ENCODE results near the gene IGF2BP3. TPM values are rescaled to one million over a fixed set of nuclear protein-coding genes. Genes with fewer than 3 reads are reported as not detected.

Gene IGF2BP3
- total RNA-seq, 1 experiment from 2014 or later: 72.6 TPM

DNA sequence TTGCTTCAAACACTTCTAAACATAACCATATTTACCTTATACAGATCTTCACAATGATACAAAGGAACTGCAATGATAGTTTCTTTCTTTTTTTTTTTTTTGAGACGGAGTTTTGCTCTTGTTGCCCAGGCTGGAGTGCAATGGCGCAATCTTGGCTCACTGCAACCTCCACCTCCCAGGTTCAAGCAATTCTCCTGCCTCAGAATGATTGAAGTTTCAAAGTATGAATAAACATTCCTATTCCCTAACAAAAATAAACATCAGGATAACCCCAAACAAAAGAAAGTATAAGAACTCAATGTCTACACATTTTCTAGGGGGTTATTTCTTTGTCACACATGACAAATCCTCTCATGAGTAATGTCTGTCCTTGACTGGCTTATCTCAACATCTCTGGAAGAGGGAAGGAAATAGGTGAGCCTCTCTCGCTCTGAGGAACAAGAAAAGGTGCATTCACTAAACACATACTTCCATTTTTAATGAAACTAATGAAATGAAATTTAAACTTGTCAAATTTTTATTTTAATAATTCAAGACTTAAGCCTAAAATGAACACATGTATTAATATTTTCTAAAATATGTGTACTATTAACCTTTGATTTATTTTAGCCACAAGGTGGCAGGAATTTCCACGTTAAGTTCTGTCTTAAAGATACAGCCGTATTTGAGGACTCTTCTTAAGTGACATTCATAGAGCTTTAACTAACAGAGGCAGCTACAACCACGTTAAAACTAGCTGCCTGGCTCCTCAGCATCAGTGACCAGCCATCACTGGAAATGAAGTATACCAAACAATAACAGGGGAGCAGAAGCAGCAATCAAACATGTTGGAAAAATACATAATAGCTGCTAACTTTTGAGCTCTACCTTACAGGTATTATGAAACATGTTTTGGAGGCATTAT is 112.8 kb downstream of the IGF2BP3 start:
- DNase-seq (ENCODE audit: low read depth): peak; percentile 98
- in situ Hi-C loops (cut with HindIII; ENCODE audit: low pct_unique_long_range_greater_than_20kb, low sequenced_read_pairs): no loop called here

- DNase-seq (ENCODE audit: low read depth): no peak
- in situ Hi-C loops (cut with HindIII; ENCODE audit: low pct_unique_long_range_greater_than_20kb, low sequenced_read_pairs): no loop called here
Observed at GRCh38 chr7:23356726-23357125, 113.6 kb downstream of the IGF2BP3 start.

- no peak for DNase-seq (ENCODE audit: low read depth)
- in situ Hi-C loops (cut with HindIII; ENCODE audit: low pct_unique_long_range_greater_than_20kb, low sequenced_read_pairs): no loop called here
Observed at GRCh38 chr7:23356168-23356567, 114.1 kb downstream of the IGF2BP3 start.

DNA sequence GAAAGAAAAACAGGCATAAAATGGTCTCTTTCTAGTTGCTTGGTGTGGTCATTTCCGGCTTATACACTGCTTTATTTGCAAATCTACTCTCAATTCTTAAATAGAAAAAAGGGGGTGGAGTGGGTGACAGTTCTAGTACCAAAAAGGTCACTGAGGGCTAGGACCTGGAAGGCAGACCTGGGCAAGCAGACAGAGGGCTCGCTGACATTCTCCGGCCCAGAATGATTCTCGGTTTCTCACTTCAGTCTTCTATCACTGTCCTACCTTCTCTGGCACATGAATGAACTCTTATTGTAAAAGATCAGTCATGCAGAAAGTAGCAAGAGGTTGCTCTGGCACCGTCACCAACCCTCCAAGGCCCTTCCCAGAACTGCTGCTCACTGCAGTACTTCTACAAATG is 117.1 kb downstream of the IGF2BP3 start:
- DNase-seq (ENCODE audit: low read depth): peak; percentile 92
- in situ Hi-C loops (cut with HindIII; ENCODE audit: low pct_unique_long_range_greater_than_20kb, low sequenced_read_pairs): no loop called here

DNA sequence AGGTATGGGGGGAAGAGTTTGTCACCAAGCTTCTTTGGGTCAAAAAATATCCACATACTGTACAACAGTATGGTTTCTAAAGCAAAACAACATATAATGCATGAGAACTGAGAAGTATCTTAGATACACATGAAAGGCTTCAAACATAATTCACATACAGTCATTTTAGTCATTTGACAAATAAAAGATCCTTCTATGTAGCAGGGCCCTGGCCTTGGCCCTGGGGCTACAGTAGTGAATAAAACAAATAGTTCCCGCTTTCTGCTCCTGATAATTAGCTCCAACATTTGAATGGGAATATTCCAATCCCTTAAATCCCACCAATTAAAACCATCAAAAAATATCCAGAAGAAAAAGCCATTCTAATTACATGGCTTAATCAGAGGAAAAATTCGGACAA is 119.8 kb downstream of the IGF2BP3 start:
- DNase-seq (ENCODE audit: low read depth): no peak
- in situ Hi-C loops (cut with HindIII; ENCODE audit: low pct_unique_long_range_greater_than_20kb, low sequenced_read_pairs): no loop called here

GRCh38 chr7:23349484-23350157 is 120.7 kb downstream of the IGF2BP3 start:
- peak; percentile 51 for DNase-seq (ENCODE audit: low read depth)
- in situ Hi-C loops (cut with HindIII; ENCODE audit: low pct_unique_long_range_greater_than_20kb, low sequenced_read_pairs): no loop called here

DNA sequence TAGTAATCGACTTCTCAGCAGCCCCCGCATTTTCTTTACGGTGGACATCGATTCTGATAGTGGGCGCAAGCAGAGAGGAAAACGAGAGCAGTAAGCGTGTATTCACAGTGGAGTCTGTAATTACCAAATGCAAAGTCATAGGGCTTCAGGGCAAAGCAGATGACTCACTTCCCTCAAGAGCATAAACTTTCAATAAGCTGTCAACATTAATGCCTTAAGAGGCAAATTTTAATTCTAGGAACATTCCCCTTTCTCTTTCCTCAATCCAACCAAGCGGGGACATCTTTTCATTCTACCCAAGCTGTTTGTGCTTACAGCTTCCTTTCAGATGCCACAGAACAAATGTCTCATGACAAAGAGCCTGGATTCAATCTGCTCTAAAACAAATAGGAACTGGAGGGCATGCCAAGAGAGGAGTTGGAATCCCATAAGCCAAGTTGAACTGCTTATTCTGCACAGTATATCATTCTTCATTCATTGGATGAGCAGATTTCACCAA is 122.6 kb downstream of the IGF2BP3 start:
- peak; percentile 88 for DNase-seq (ENCODE audit: low read depth)
- in situ Hi-C loops (cut with HindIII; ENCODE audit: low pct_unique_long_range_greater_than_20kb, low sequenced_read_pairs): no loop called here

GRCh38 chr7:23347033-23347681 is 123.1 kb downstream of the IGF2BP3 start:
- peak; percentile 41 for DNase-seq (ENCODE audit: low read depth)
- in situ Hi-C loops (cut with HindIII; ENCODE audit: low pct_unique_long_range_greater_than_20kb, low sequenced_read_pairs): no loop called here

- no peak for DNase-seq (ENCODE audit: low read depth)
- in situ Hi-C loops (cut with HindIII; ENCODE audit: low pct_unique_long_range_greater_than_20kb, low sequenced_read_pairs): no loop called here
Observed at GRCh38 chr7:23346316-23346715, 124.0 kb downstream of the IGF2BP3 start.

GRCh38 chr7:23345601-23346000 is 124.7 kb downstream of the IGF2BP3 start:
- in situ Hi-C loops (cut with HindIII; ENCODE audit: low pct_unique_long_range_greater_than_20kb, low sequenced_read_pairs): no loop called here
- DNase-seq (ENCODE audit: low read depth): no peak

GRCh38 chr7:23343806-23344475 is 126.3 kb downstream of the IGF2BP3 start:
- in situ Hi-C loops (cut with HindIII; ENCODE audit: low pct_unique_long_range_greater_than_20kb, low sequenced_read_pairs): no loop called here
- no peak for DNase-seq (ENCODE audit: low read depth)

DNA sequence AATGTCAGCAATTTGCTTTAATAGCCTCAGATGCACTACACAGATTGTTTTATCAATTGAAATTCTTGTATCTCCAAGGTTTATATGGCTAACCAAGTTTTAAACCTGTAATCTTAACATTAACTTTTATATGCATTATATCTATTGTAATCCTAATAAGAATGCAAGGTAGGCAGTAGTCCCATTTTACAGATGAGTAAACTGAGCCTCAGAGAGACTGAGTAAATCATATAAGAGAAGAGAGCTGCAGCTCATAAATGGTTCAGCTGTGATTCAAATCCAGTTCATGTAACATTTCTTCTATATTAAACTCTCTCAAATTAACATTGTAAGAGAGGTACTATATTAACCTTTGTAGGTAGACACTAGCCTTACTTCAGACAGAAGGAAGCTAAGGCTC is 127.2 kb downstream of the IGF2BP3 start:
- no peak for DNase-seq (ENCODE audit: low read depth)
- in situ Hi-C loops (cut with HindIII; ENCODE audit: low pct_unique_long_range_greater_than_20kb, low sequenced_read_pairs): no loop called here

- in situ Hi-C loops (cut with HindIII; ENCODE audit: low pct_unique_long_range_greater_than_20kb, low sequenced_read_pairs): no loop called here
- DNase-seq (ENCODE audit: low read depth): no peak
Observed at GRCh38 chr7:23341846-23342598, 128.3 kb downstream of the IGF2BP3 start.

DNA sequence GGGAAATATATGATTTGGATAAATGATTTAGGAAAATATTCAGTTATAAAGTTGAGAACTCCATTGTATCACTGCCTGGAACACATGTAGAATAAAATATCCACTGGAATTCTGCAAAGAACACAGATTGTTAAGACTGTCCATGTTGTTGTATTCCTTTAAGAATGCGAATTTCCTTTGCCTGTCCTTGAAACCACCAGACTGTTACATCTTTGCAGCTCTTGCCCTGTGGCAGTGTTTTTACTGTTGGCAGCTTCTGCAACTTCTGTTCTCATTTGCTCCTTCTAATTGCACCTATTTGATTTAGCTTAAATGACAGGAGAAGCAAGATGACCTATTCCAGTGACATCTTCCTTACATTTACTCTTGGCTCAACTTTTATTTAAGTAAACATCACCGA is 131.4 kb downstream of the IGF2BP3 start:
- no peak for DNase-seq (ENCODE audit: low read depth)
- in situ Hi-C loops (cut with HindIII; ENCODE audit: low pct_unique_long_range_greater_than_20kb, low sequenced_read_pairs): no loop called here

- no peak for DNase-seq (ENCODE audit: low read depth)
- in situ Hi-C loops (cut with HindIII; ENCODE audit: low pct_unique_long_range_greater_than_20kb, low sequenced_read_pairs): no loop called here
Observed at GRCh38 chr7:23338439-23338838, 131.9 kb downstream of the IGF2BP3 start.

- in situ Hi-C loops (cut with HindIII; ENCODE audit: low pct_unique_long_range_greater_than_20kb, low sequenced_read_pairs): no loop called here
- DNase-seq (ENCODE audit: low read depth): no peak
Observed at GRCh38 chr7:23337374-23337773, 132.9 kb downstream of the IGF2BP3 start.

- no peak for DNase-seq (ENCODE audit: low read depth)
Observed at GRCh38 chr7:23336799-23337283, 133.4 kb downstream of the IGF2BP3 start.

DNA sequence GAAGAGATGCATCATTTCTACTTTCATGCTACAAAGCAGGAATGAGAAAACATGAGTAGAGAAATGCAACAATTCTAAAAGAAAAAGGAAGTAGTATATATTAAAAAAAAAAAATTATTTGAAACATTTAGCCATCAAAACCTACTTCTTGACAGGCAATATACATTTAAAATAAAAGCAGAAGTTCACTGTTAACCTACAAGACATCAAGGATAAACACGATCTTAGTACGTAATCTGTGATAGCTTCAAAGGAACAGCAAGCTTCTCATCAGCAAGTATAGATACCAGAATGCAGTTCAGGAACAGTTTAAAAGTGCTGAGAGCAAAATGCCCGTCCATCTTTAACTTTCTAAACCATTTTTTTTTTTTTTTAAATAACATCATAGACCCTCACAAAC is 134.2 kb downstream of the IGF2BP3 start:
- no peak for DNase-seq (ENCODE audit: low read depth)
- in situ Hi-C loops (cut with HindIII; ENCODE audit: low pct_unique_long_range_greater_than_20kb, low sequenced_read_pairs): no loop called here

More at GRCh38 chr7:23336799-23337283, 133.4 kb downstream of the IGF2BP3 start:
- in situ Hi-C loops (cut with HindIII; ENCODE audit: low pct_unique_long_range_greater_than_20kb, low sequenced_read_pairs): no loop called here

Data from Caki2 (cell line).